Liver (tissue), 3 donors: ENCODE data around the gene HIPK2.

ENCODE experiments used
- EGR1 ChIP-seq, 2 donors: IDR thresholded peaks; 2 replicates each; pipeline ENCODE4 v1.6.1; 2016 to 2018; ENCODE audit warnings: antibody characterized with exemption in 2 of 2, low read depth in 2 of 2
- GABPA ChIP-seq, 2 donors: IDR thresholded peaks in 1 of 2; conservative IDR thresholded peaks in 1 of 2; 2 replicates each; pipeline ENCODE4 v1.6.1; 2016; ENCODE audit warnings: antibody characterized with exemption in 2 of 2, mild to moderate bottlenecking in 1 of 2, moderate library complexity in 1 of 2
- JUND ChIP-seq, 2 donors: IDR thresholded peaks; 2 replicates each; pipeline ENCODE4 v1.6.1; 2016; ENCODE audit warnings: antibody characterized with exemption in 2 of 2
- SP1 ChIP-seq: IDR thresholded peaks from 2 replicates; pipeline ENCODE4 v1.6.1; 2018; ENCODE audit warnings: antibody characterized with exemption, mild to moderate bottlenecking
- YY1 ChIP-seq: IDR thresholded peaks from 2 replicates; pipeline ENCODE4 v1.6.1; 2016; ENCODE audit warnings: antibody characterized with exemption, mild to moderate bottlenecking
- TF ChIP-seq, protein P1 (sequence below): fragments of 150-350 bp; IDR thresholded peaks from 2 replicates; pipeline ENCODE4 v1.5.1; 2017; ENCODE audit warnings: improper control_type of control experiment, low read depth, low read length; ENCODE audit not compliant: missing input control
- TF ChIP-seq, protein P2 (sequence below): IDR thresholded peaks from 2 replicates; pipeline ENCODE4 v1.6.1; 2016; ENCODE audit warnings: antibody characterized with exemption, mild to moderate bottlenecking
- donor health status: healthy.
- donor health status: healthy.

GRCh38 chr7:139692723-139693122 lies 85.1 kb downstream of the HIPK2 start:
- TF ChIP-seq, protein P1, sequence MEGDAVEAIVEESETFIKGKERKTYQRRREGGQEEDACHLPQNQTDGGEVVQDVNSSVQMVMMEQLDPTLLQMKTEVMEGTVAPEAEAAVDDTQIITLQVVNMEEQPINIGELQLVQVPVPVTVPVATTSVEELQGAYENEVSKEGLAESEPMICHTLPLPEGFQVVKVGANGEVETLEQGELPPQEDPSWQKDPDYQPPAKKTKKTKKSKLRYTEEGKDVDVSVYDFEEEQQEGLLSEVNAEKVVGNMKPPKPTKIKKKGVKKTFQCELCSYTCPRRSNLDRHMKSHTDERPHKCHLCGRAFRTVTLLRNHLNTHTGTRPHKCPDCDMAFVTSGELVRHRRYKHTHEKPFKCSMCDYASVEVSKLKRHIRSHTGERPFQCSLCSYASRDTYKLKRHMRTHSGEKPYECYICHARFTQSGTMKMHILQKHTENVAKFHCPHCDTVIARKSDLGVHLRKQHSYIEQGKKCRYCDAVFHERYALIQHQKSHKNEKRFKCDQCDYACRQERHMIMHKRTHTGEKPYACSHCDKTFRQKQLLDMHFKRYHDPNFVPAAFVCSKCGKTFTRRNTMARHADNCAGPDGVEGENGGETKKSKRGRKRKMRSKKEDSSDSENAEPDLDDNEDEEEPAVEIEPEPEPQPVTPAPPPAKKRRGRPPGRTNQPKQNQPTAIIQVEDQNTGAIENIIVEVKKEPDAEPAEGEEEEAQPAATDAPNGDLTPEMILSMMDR = no peak
- no peak for TF ChIP-seq GABPA (IDR thresholded peaks at IDR 0.05 in 1 of 2, conservative IDR thresholded peaks at IDR 0.05 in 1 of 2)
- TF ChIP-seq, protein P2, sequence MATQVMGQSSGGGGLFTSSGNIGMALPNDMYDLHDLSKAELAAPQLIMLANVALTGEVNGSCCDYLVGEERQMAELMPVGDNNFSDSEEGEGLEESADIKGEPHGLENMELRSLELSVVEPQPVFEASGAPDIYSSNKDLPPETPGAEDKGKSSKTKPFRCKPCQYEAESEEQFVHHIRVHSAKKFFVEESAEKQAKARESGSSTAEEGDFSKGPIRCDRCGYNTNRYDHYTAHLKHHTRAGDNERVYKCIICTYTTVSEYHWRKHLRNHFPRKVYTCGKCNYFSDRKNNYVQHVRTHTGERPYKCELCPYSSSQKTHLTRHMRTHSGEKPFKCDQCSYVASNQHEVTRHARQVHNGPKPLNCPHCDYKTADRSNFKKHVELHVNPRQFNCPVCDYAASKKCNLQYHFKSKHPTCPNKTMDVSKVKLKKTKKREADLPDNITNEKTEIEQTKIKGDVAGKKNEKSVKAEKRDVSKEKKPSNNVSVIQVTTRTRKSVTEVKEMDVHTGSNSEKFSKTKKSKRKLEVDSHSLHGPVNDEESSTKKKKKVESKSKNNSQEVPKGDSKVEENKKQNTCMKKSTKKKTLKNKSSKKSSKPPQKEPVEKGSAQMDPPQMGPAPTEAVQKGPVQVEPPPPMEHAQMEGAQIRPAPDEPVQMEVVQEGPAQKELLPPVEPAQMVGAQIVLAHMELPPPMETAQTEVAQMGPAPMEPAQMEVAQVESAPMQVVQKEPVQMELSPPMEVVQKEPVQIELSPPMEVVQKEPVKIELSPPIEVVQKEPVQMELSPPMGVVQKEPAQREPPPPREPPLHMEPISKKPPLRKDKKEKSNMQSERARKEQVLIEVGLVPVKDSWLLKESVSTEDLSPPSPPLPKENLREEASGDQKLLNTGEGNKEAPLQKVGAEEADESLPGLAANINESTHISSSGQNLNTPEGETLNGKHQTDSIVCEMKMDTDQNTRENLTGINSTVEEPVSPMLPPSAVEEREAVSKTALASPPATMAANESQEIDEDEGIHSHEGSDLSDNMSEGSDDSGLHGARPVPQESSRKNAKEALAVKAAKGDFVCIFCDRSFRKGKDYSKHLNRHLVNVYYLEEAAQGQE = no peak
- TF ChIP-seq EGR1 (IDR thresholded peaks at IDR 0.05; ENCODE audit: low read depth in 2 of 2) = no peak
- no peak for TF ChIP-seq JUND (IDR thresholded peaks at IDR 0.05)
- no peak for TF ChIP-seq YY1
- no peak for TF ChIP-seq SP1
